GM18502 (cell line): ENCODE measurements around the gene ACTN4.

Source experiments
- ATAC-seq: cut with Tn5 transposase; IDR thresholded peaks from one replicate; pipeline ENCODE4 v1.9.1; 2021; ENCODE audit warnings: mild to moderate bottlenecking; ENCODE audit not compliant: unreplicated experiment, poor library complexity

The ACTN4 gene

GRCh38 chr19:38658462-38659306 lies 11.2 kb downstream of the ACTN4 start:
- no peak for ATAC-seq

GRCh38 chr19:38660724-38661123 lies 13.3 kb downstream of the ACTN4 start:
- no peak for ATAC-seq

GRCh38 chr19:38661136-38661535 lies 13.7 kb downstream of the ACTN4 start:
- no peak for ATAC-seq

- ATAC-seq: no peak
Observed at GRCh38 chr19:38661996-38662395, 14.5 kb downstream of the ACTN4 start.

GRCh38 chr19:38662537-38663155 lies 15.2 kb downstream of the ACTN4 start:
- no peak for ATAC-seq

GRCh38 chr19:38663156-38663651 lies 15.8 kb downstream of the ACTN4 start:
- ATAC-seq: no peak

GRCh38 chr19:38663957-38664502 lies 16.6 kb downstream of the ACTN4 start:
- no peak for ATAC-seq

GRCh38 chr19:38664503-38665211 lies 17.2 kb downstream of the ACTN4 start:
- ATAC-seq: no peak

- ATAC-seq: no peak
Observed at GRCh38 chr19:38665219-38665931, 17.9 kb downstream of the ACTN4 start.

- ATAC-seq: no peak
Observed at GRCh38 chr19:38665950-38666662, 18.7 kb downstream of the ACTN4 start.

- ATAC-seq: no peak
Observed at GRCh38 chr19:38666663-38667511, 19.4 kb downstream of the ACTN4 start.

- ATAC-seq: no peak
Observed at GRCh38 chr19:38667661-38668171, 20.3 kb downstream of the ACTN4 start.

- ATAC-seq: no peak
Observed at GRCh38 chr19:38669552-38669951, 22.1 kb downstream of the ACTN4 start.

GRCh38 chr19:38670921-38671398 lies 23.5 kb downstream of the ACTN4 start:
- no peak for ATAC-seq

- no peak for ATAC-seq
Observed at GRCh38 chr19:38671654-38672053, 24.2 kb downstream of the ACTN4 start.

GRCh38 chr19:38673030-38673429 lies 25.6 kb downstream of the ACTN4 start:
- ATAC-seq: no peak

GRCh38 chr19:38674388-38675171 lies 27.1 kb downstream of the ACTN4 start:
- ATAC-seq: no peak
